WTC11 (cell line): ENCODE measurements around the gene STK16. TPM values are rescaled to one million over a fixed set of nuclear protein-coding genes. Genes with fewer than 3 reads are reported as not detected.

ENCODE experiments used
- ATAC-seq: fragments of 200-7000 bp; cut with Tn5 transposase; 2 replicates; pipeline ENCODE4 v1.10.0; 2021; ENCODE audit warnings: mild to moderate bottlenecking, moderate library complexity
- CTCF ChIA-PET: fragments of 300-600 bp; sonication (Branson Sonifier 250); formaldehyde crosslinking; loops from one replicate; lab custom pipeline; 2021; ENCODE audit warnings: antibody characterized with exemption; lab: Charles Lee
- POLR2A ChIA-PET: fragments of 350-600 bp; sonication (Branson Sonifier 250); formaldehyde crosslinking; loops from one replicate; lab custom pipeline; 2021; ENCODE audit warnings: antibody characterized with exemption; lab: Charles Lee
- DNase-seq: peaks from one replicate; pipeline ENCODE4 v3.0.0; 2021; ENCODE audit warnings: low spot score
- H3K27ac Mint-ChIP-seq: 2 replicates; pipeline ENCODE4 v1.8.0; 2021; ENCODE audit warnings: mixed read lengths
- H3K27me3 Mint-ChIP-seq: 2 replicates; pipeline ENCODE4 v1.8.0; 2021; ENCODE audit warnings: low read depth, mild to moderate bottlenecking, moderate library complexity, mixed read lengths
- H3K36me3 Mint-ChIP-seq: 2 replicates; pipeline ENCODE4 v1.8.0; 2021; ENCODE audit warnings: mixed read lengths
- H3K4me1 Mint-ChIP-seq: 2 replicates; pipeline ENCODE4 v1.8.0; 2022; ENCODE audit warnings: mixed read lengths
- H3K4me3 Mint-ChIP-seq: 2 replicates; pipeline ENCODE4 v1.8.0; 2021; ENCODE audit warnings: mild to moderate bottlenecking, moderate library complexity, mixed read lengths
- H3K9me3 Mint-ChIP-seq: 2 replicates; pipeline ENCODE4 v1.8.0; 2021; ENCODE audit warnings: mixed read lengths
- EMX1 ChIP-seq: fragments of 250-450 bp; sonication (Bioruptor Pico); IDR thresholded peaks from 2 replicates; pipeline ENCODE4 v1.8.0; 2021; ENCODE audit warnings: mild to moderate bottlenecking
- FOXP1 ChIP-seq: sonication (generic); formaldehyde crosslinking; IDR thresholded peaks from 2 replicates; pipeline ENCODE4 v1.8.0; 2022; ENCODE audit warnings: missing genetic modification reagents, mild to moderate bottlenecking, moderate library complexity, borderline replicate concordance
- KAT7 ChIP-seq: sonication (generic); formaldehyde crosslinking; IDR thresholded peaks from 2 replicates; pipeline ENCODE4 v1.8.1; 2023; ENCODE audit warnings: missing genetic modification reagents, mild to moderate bottlenecking, borderline replicate concordance
- NFE2L1 ChIP-seq: sonication (generic); formaldehyde crosslinking; IDR thresholded peaks from 2 replicates; pipeline ENCODE4 v1.8.1; 2023; ENCODE audit warnings: missing genetic modification reagents
- RORB ChIP-seq: fragments of 250-450 bp; sonication (Bioruptor Pico); IDR thresholded peaks from 2 replicates; pipeline ENCODE4 v1.9.0; 2021; ENCODE audit warnings: mild to moderate bottlenecking
- SOX15 ChIP-seq: fragments of 250-450 bp; sonication (Bioruptor Pico); IDR thresholded peaks from 2 replicates; pipeline ENCODE4 v1.9.0; 2021; ENCODE audit warnings: mild to moderate bottlenecking
- ZBTB21 ChIP-seq: sonication (generic); formaldehyde crosslinking; IDR thresholded peaks from 2 replicates; pipeline ENCODE4 v1.8.1; 2023; ENCODE audit warnings: mild to moderate bottlenecking, missing genetic modification reagents, borderline replicate concordance
- total RNA-seq: library from RNA; stranded (reverse); gene quantifications from 3 replicates; pipeline ENCODE4 v1.2.3, GENCODE V29; 2021
- TF ChIP-seq, protein P1 (sequence below): sonication (generic); formaldehyde crosslinking; IDR thresholded peaks from 2 replicates; pipeline ENCODE4 v1.8.0; 2022; ENCODE audit warnings: mild to moderate bottlenecking, missing genetic modification reagents
- TF ChIP-seq, protein P2 (sequence below): fragments of 250-450 bp; sonication (Bioruptor Pico); IDR thresholded peaks from 2 replicates; pipeline ENCODE4 v1.9.0; 2021; ENCODE audit warnings: moderate library complexity, mild to moderate bottlenecking, inconsistent platforms, borderline replicate concordance
- TF ChIP-seq, protein P3 (sequence below): sonication (generic); formaldehyde crosslinking; IDR thresholded peaks from 2 replicates; pipeline ENCODE4 v1.8.0; 2022; ENCODE audit warnings: missing genetic modification reagents
- TF ChIP-seq, protein P4 (sequence below): sonication (generic); formaldehyde crosslinking; IDR thresholded peaks from 2 replicates; pipeline ENCODE4 v1.8.1; 2023; ENCODE audit warnings: mild to moderate bottlenecking, moderate library complexity, missing genetic modification reagents
- TF ChIP-seq, protein P5 (sequence below): sonication (generic); formaldehyde crosslinking; IDR thresholded peaks from 2 replicates; pipeline ENCODE4 v1.8.0; 2022; ENCODE audit warnings: mild to moderate bottlenecking, missing genetic modification reagents
- TF ChIP-seq, protein P6 (sequence below): sonication (generic); formaldehyde crosslinking; IDR thresholded peaks from 2 replicates; pipeline ENCODE4 v1.8.1; 2022; ENCODE audit warnings: low read depth, missing genetic modification reagents, borderline replicate concordance
- TF ChIP-seq, protein P7 (sequence below): fragments of 250-450 bp; sonication (Bioruptor Pico); conservative IDR thresholded peaks from 2 replicates; pipeline ENCODE4 v1.9.0; 2021; ENCODE audit warnings: mild to moderate bottlenecking
- TF ChIP-seq, protein P8 (sequence below): sonication (generic); formaldehyde crosslinking; IDR thresholded peaks from 2 replicates; pipeline ENCODE4 v1.8.1; 2023; ENCODE audit warnings: mild to moderate bottlenecking, missing genetic modification reagents

STK16 gene
- total RNA-seq, 1 experiment from 2014 or later: 27.5 TPM

DNA sequence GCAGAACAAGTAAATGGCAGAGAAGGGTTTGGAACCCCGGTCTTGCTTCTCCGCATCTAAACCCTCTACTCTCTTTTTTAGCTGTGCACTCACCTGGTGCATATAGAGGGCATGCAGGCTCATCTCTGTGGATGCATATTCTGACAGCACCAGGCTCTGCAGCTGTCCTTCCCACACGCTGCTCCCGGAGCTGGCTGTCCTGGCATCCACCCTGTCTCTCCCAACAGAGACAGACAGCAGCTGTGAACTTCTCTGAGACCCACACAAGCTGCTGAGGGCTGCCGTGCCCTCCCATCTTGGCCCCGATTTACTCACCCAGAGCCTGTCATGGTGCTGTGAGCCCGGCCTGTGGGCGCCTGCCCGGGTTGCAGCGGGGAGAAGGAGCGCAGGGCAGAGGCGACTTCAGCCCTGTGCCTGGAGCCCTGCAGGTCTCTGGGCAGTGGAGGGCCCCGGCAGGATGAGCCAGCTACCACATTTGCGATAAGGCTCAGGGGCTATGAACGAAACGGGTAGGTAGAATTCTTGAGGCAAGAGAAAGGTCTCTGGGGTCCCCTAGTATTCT is 23.2 kb upstream of the STK16 start:
- ChIA-PET CTCF (no interaction called here), POLR2A (interaction anchor here (1.3 kb wide), 1 partner anchor 46 kb away, joined by 3 read pairs; the partner anchor contains the start of gene CNPPD1)
- TF ChIP-seq, protein P1, sequence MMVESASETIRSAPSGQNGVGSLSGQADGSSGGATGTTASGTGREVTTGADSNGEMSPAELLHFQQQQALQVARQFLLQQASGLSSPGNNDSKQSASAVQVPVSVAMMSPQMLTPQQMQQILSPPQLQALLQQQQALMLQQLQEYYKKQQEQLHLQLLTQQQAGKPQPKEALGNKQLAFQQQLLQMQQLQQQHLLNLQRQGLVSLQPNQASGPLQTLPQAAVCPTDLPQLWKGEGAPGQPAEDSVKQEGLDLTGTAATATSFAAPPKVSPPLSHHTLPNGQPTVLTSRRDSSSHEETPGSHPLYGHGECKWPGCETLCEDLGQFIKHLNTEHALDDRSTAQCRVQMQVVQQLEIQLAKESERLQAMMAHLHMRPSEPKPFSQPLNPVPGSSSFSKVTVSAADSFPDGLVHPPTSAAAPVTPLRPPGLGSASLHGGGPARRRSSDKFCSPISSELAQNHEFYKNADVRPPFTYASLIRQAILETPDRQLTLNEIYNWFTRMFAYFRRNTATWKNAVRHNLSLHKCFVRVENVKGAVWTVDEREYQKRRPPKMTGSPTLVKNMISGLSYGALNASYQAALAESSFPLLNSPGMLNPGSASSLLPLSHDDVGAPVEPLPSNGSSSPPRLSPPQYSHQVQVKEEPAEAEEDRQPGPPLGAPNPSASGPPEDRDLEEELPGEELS (CRISPR knock-in tag): no peak
- TF ChIP-seq, protein P2, sequence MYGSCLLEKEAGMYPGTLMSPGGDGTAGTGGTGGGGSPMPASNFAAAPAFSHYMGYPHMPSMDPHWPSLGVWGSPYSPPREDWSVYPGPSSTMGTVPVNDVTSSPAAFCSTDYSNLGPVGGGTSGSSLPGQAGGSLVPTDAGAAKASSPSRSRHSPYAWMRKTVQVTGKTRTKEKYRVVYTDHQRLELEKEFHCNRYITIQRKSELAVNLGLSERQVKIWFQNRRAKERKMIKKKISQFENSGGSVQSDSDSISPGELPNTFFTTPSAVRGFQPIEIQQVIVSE: no peak
- TF ChIP-seq, protein P3, sequence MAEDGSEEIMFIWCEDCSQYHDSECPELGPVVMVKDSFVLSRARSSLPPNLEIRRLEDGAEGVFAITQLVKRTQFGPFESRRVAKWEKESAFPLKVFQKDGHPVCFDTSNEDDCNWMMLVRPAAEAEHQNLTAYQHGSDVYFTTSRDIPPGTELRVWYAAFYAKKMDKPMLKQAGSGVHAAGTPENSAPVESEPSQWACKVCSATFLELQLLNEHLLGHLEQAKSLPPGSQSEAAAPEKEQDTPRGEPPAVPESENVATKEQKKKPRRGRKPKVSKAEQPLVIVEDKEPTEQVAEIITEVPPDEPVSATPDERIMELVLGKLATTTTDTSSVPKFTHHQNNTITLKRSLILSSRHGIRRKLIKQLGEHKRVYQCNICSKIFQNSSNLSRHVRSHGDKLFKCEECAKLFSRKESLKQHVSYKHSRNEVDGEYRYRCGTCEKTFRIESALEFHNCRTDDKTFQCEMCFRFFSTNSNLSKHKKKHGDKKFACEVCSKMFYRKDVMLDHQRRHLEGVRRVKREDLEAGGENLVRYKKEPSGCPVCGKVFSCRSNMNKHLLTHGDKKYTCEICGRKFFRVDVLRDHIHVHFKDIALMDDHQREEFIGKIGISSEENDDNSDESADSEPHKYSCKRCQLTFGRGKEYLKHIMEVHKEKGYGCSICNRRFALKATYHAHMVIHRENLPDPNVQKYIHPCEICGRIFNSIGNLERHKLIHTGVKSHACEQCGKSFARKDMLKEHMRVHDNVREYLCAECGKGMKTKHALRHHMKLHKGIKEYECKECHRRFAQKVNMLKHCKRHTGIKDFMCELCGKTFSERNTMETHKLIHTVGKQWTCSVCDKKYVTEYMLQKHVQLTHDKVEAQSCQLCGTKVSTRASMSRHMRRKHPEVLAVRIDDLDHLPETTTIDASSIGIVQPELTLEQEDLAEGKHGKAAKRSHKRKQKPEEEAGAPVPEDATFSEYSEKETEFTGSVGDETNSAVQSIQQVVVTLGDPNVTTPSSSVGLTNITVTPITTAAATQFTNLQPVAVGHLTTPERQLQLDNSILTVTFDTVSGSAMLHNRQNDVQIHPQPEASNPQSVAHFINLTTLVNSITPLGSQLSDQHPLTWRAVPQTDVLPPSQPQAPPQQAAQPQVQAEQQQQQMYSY (CRISPR knock-in tag): no peak
- TF ChIP-seq FOXP1: no peak
- no peak for TF ChIP-seq RORB (CRISPR knock-in tag)
- TF ChIP-seq, protein P4, sequence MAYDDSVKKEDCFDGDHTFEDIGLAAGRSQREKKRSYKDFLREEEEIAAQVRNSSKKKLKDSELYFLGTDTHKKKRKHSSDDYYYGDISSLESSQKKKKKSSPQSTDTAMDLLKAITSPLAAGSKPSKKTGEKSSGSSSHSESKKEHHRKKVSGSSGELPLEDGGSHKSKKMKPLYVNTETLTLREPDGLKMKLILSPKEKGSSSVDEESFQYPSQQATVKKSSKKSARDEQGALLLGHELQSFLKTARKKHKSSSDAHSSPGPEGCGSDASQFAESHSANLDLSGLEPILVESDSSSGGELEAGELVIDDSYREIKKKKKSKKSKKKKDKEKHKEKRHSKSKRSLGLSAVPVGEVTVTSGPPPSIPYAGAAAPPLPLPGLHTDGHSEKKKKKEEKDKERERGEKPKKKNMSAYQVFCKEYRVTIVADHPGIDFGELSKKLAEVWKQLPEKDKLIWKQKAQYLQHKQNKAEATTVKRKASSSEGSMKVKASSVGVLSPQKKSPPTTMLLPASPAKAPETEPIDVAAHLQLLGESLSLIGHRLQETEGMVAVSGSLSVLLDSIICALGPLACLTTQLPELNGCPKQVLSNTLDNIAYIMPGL (CRISPR knock-in tag): no peak
- Mint-ChIP-seq H3K4me1 (peaks cover 15% of the 10 kb centered on the region), H3K4me3 (no peak overlapping the region), H3K9me3 (no peaks in the 10 kb centered on the region), H3K27ac (no peak overlapping the region), H3K27me3 (no peaks in the 10 kb centered on the region), H3K36me3 (peaks cover 48% of the 10 kb centered on the region)
- ATAC-seq (no peak), DNase-seq (no peak)

DNA sequence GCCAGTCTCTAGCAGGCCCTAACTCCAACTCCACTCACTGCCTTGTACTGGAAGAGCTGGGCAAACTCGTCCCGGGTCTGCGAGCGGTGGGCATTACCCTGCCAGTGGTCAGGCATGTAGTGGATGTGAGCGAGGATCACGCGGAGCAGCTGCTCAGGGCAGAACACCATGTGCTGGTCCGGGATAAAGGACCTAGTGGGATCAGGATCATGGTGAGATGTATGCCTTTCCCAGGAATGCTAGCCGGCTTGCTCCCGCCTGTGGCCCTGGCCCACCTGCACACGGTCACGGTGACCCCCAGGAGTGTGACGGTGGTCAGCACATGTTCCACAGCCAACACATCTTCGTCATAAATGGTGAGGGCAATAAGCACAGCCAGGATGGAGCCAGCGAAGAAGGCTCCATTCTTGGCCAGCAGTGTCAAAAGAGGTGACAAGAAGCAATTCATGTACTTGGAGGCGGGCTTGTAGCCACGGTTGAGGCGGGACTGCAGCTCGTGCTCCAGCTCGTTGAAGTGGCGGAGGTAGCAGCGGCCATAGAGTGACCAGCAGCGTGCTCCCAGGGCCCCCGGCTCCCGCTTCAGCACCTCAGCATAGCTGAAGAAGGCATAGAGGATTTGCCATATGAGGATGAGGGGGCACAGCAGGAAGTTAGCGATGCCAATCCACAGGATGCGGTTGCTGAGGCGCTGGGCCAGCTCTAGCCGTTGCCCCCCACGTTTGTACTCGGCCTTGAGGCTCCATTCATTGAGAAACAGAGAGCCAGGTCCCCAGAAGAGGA is 21.3 kb upstream of the STK16 start:
- Mint-ChIP-seq H3K27ac (no peak overlapping the region), H3K4me1 (peaks cover 15% of the 10 kb centered on the region), H3K9me3 (no peaks in the 10 kb centered on the region), H3K36me3 (peaks cover 48% of the 10 kb centered on the region), H3K27me3 (no peaks in the 10 kb centered on the region), H3K4me3 (no peak overlapping the region)
- DNase-seq: no peak
- ChIA-PET POLR2A (no interaction called here), CTCF (no interaction called here)
- no peak for ATAC-seq
- TF ChIP-seq, protein P5, sequence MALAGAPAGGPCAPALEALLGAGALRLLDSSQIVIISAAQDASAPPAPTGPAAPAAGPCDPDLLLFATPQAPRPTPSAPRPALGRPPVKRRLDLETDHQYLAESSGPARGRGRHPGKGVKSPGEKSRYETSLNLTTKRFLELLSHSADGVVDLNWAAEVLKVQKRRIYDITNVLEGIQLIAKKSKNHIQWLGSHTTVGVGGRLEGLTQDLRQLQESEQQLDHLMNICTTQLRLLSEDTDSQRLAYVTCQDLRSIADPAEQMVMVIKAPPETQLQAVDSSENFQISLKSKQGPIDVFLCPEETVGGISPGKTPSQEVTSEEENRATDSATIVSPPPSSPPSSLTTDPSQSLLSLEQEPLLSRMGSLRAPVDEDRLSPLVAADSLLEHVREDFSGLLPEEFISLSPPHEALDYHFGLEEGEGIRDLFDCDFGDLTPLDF (CRISPR knock-in tag): no peak
- TF ChIP-seq NFE2L1 (CRISPR knock-in tag) (no peak), ZBTB21 (CRISPR knock-in tag) (no peak), EMX1 (no peak), KAT7 (CRISPR knock-in tag) (no peak), RORB (CRISPR knock-in tag) (no peak), SOX15 (CRISPR knock-in tag) (no peak)
- TF ChIP-seq, protein P6, sequence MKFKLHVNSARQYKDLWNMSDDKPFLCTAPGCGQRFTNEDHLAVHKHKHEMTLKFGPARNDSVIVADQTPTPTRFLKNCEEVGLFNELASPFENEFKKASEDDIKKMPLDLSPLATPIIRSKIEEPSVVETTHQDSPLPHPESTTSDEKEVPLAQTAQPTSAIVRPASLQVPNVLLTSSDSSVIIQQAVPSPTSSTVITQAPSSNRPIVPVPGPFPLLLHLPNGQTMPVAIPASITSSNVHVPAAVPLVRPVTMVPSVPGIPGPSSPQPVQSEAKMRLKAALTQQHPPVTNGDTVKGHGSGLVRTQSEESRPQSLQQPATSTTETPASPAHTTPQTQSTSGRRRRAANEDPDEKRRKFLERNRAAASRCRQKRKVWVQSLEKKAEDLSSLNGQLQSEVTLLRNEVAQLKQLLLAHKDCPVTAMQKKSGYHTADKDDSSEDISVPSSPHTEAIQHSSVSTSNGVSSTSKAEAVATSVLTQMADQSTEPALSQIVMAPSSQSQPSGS (CRISPR knock-in tag): no peak
- TF ChIP-seq, protein P2: no peak
- TF ChIP-seq, protein P7, sequence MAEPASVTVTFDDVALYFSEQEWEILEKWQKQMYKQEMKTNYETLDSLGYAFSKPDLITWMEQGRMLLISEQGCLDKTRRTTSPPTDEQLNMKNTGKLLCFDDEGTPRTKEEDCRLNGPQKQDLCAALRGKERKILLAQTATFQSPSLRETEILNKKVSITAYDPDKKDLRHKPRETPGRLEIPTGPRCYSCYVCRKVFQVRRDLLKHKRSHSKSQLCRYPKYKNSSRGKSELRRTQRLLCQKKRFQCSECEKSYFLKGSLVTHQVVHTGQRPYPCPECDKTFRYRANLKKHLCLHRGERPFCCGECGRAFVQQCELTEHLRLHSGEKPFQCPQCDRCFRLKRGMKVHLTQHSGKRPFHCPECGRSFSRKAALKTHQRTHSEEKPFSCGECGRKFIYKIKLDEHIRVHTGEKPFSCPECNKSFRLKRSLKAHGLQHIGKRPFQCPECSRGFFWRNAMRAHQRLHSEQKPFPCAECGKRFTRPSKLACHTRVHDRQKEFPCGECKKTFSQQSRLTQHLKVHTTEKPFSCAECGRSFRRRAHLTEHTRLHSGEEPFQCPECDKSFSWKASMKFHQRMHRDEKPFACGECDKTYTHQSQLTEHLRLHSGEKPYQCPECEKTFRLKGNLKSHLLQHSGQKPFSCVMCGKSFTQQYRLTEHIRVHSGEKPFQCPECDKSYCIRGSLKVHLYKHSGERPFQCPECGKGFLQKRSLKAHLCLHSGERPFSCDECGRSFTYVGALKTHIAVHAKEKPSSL (CRISPR knock-in tag): no peak
- TF ChIP-seq, protein P8, sequence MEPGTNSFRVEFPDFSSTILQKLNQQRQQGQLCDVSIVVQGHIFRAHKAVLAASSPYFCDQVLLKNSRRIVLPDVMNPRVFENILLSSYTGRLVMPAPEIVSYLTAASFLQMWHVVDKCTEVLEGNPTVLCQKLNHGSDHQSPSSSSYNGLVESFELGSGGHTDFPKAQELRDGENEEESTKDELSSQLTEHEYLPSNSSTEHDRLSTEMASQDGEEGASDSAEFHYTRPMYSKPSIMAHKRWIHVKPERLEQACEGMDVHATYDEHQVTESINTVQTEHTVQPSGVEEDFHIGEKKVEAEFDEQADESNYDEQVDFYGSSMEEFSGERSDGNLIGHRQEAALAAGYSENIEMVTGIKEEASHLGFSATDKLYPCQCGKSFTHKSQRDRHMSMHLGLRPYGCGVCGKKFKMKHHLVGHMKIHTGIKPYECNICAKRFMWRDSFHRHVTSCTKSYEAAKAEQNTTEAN (CRISPR knock-in tag): no peak
